H1 (cell line): ENCODE measurements around the gene CHAC1. TPM values are rescaled to one million over a fixed set of nuclear protein-coding genes. Genes with fewer than 3 reads are reported as not detected.

Source experiments
- ASH2L ChIP-seq: fragments of 200-600, 300-600 bp; sonication (generic); IDR thresholded peaks from one replicate; pipeline ENCODE4 v1.7.1; 2017; ENCODE audit warnings: low read length
- ATF2 ChIP-seq: IDR thresholded peaks from 2 replicates; pipeline ENCODE4 v1.6.1; 2012; ENCODE audit warnings: low read length, inconsistent platforms
- CHD2 ChIP-seq: IDR thresholded peaks from 2 replicates; pipeline ENCODE4 v1.6.1; 2012; ENCODE audit warnings: low read length, improper control_type of control experiment
- CHD7 ChIP-seq: fragments of 300-600 bp; sonication (generic); IDR thresholded peaks from 2 replicates; pipeline ENCODE4 v1.7.1; 2012; ENCODE audit warnings: low read length, moderate library complexity, mild to moderate bottlenecking, inconsistent platforms; ENCODE audit not compliant: insufficient replicate concordance
- JUND ChIP-seq: IDR thresholded peaks from 2 replicates; pipeline ENCODE4 v1.6.1; 2011; ENCODE audit warnings: mild to moderate bottlenecking, improper control_type of control experiment, low read length
- TAF1 ChIP-seq: IDR thresholded peaks from 2 replicates; pipeline ENCODE4 v1.6.1; 2011; ENCODE audit warnings: mild to moderate bottlenecking, low read depth, low read length
- TBP ChIP-seq: IDR thresholded peaks from 2 replicates; pipeline ENCODE4 v1.6.1; 2011; ENCODE audit warnings: low read depth, low read length, improper control_type of control experiment
- YY1 ChIP-seq: IDR thresholded peaks from 2 replicates; pipeline ENCODE4 v1.6.1; 2011; ENCODE audit warnings: low read depth, mild to moderate bottlenecking, low read length
- polyA plus RNA-seq, 7 experiments: library from polyadenylated mRNA; depleted of rRNA in 3 of 7; stranded (reverse) in 5 of 7; unstranded in 2 of 7; fragments of >200 nt in 5 of 7; fragments of 200-250 nt in 2 of 7; gene quantifications; 1 replicate in 5 of 7; 2 replicates in 1 of 7; 4 replicates in 1 of 7; pipeline versions ENCODE4 v1.2.1 to v1.2.3, GENCODE V29; 2011 to 2013; ENCODE audit warnings: missing spikeins in 2 of 7, mixed read lengths in 2 of 7
- total RNA-seq: library from RNA; stranded (reverse); fragmentation: NEBNext Ultra II Directional; extraction: Animal tissue kit (Norgen Biotek cat#: 25700); gene quantifications from 2 replicates; pipeline ENCODE4 v1.2.1, GENCODE V29; 2021

Gene CHAC1
- total and polyA plus RNA-seq, 2 of the 8 experiments (the other 6 are each of a cell fraction or from before 2014, with no cell fraction given): 34.3 to 159 TPM

- TF ChIP-seq TAF1 (no peak), CHD2 (no peak), CHD7 (no peak), ASH2L (no peak), TBP (no peak), ATF2 (no peak), JUND (no peak), YY1 (no peak)
- TF ChIP-seq, all 59 proteins: peak for 0
Observed at GRCh38 chr15:40969363-40969762, 16.1 kb downstream of the CHAC1 start (continued).
